Progenitor cell of endocrine pancreas (in vitro differentiated cells): ENCODE results near the gene PSMB11. TPM values are rescaled to one million over a fixed set of nuclear protein-coding genes. Genes with fewer than 3 reads are reported as not detected.

Experiments
- DNase-seq: peaks from one replicate; pipeline ENCODE4 v3.0.0; 2021; ENCODE audit warnings: low spot score; ENCODE audit not compliant: unreplicated experiment
- H3K27ac Mint-ChIP-seq: 2 replicates; pipeline ENCODE4 v1.8.0; 2021; ENCODE audit warnings: mild to moderate bottlenecking, moderate library complexity, mixed read lengths
- H3K27me3 Mint-ChIP-seq: 2 replicates; pipeline ENCODE4 v1.8.0; 2021; ENCODE audit warnings: mixed read lengths
- H3K36me3 Mint-ChIP-seq: 2 replicates; pipeline ENCODE4 v1.8.0; 2022; ENCODE audit warnings: mixed read lengths; ENCODE audit not compliant: insufficient read depth
- H3K4me1 Mint-ChIP-seq: 2 replicates; pipeline ENCODE4 v1.8.0; 2021; ENCODE audit warnings: low read depth, mixed read lengths
- H3K4me3 Mint-ChIP-seq: 2 replicates; pipeline ENCODE4 v1.8.0; 2021; ENCODE audit warnings: low read depth, mild to moderate bottlenecking, moderate library complexity, mixed read lengths
- H3K9me3 Mint-ChIP-seq: 2 replicates; pipeline ENCODE4 v1.8.0; 2021; ENCODE audit warnings: low read depth, mixed read lengths
- CTCF ChIP-seq: fragments of 200-600 bp; sonication (generic); IDR thresholded peaks from one replicate; pipeline ENCODE4 v1.5.0; 2021; ENCODE audit warnings: antibody characterized with exemption, mild to moderate bottlenecking; ENCODE audit not compliant: unreplicated experiment
- total RNA-seq: library from RNA; stranded (reverse); gene quantifications from 2 replicates; pipeline ENCODE4 v1.2.1, GENCODE V29; 2021

PSMB11 gene
- total RNA-seq, 1 donor from 2014 or later: not detected

GRCh38 chr14:23005451-23006187, 36.4 kb upstream of the PSMB11 start:
- Mint-ChIP-seq H3K27me3 (no peaks in the 10 kb centered on the region), H3K4me3 (peak overlapping the region; percentile 87), H3K27ac (peak overlapping the region; percentile 97), H3K4me1 (peaks cover 20% of the 10 kb centered on the region), H3K9me3 (peaks cover 6% of the 10 kb centered on the region), H3K36me3 (peaks cover 4% of the 10 kb centered on the region)
- no peak for DNase-seq
- TF ChIP-seq CTCF: no peak

- H3K36me3 Mint-ChIP-seq: peaks cover 4% of the 10 kb centered on the region
- H3K27ac Mint-ChIP-seq: peak overlapping the region; percentile 97
- no peak for DNase-seq
- H3K4me1 Mint-ChIP-seq: peaks cover 20% of the 10 kb centered on the region
- no peaks in the 10 kb centered on the region for H3K27me3 Mint-ChIP-seq
- peak overlapping the region; percentile 87 for H3K4me3 Mint-ChIP-seq
- peaks cover 6% of the 10 kb centered on the region for H3K9me3 Mint-ChIP-seq
- no peak for TF ChIP-seq CTCF
These were observed 35.9 kb upstream of the PSMB11 start for GRCh38 chr14:23006188-23006534.

DNA sequence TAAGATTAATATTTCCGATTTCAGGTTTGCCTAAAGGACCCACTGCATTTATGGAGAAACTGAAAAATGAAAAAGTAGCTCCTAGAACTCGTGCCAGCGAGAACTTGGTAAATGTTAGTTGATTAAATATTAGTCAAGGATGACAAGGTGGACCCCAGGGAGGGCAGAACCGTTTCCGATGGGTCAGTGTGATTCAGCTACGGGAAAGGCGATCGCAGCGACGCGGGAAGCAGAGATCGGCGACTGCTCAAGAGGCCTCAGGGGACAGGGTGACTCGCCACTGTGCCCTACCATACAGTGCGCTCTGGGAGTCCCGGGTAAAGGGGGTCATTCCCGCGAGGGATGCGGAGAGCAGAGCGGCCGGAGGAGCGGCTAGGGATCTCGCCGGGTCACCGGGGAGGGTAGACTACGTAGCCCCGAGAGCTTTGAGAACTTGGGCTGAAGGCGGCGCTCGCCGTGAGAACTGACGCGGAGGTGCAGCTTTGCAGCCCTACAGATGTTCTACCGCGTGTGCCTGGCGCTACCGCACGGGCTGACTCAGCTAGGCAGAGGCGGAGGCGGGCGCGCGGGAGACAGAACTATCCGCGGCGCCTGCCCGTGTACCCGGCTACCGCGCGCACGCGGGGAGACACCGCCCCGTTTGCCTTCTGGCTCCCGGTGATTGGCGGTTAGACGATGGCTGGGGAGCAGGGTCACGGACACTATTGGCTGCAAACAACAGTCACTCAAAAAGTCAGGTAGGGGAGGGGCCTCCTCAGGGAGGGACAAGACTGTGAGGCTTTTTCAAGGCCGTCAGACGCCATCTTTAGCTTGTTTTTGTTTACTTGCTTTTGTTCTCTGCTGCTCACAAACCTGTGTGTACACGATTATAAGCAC, 35.2 kb upstream of the PSMB11 start:
- H3K4me1 Mint-ChIP-seq: peaks cover 20% of the 10 kb centered on the region
- H3K9me3 Mint-ChIP-seq: peaks cover 6% of the 10 kb centered on the region
- peak overlapping the region; percentile 97 for H3K27ac Mint-ChIP-seq
- TF ChIP-seq CTCF: peak; percentile 33
- H3K36me3 Mint-ChIP-seq: peaks cover 4% of the 10 kb centered on the region
- H3K4me3 Mint-ChIP-seq: peak overlapping the region; percentile 87
- no peaks in the 10 kb centered on the region for H3K27me3 Mint-ChIP-seq
- peak; percentile 95 for DNase-seq

GRCh38 chr14:23008831-23009230, 33.2 kb upstream of the PSMB11 start:
- H3K4me3 Mint-ChIP-seq: peak overlapping the region; percentile 34
- peaks cover 4% of the 10 kb centered on the region for H3K36me3 Mint-ChIP-seq
- H3K27me3 Mint-ChIP-seq: no peaks in the 10 kb centered on the region
- no peak for TF ChIP-seq CTCF
- H3K9me3 Mint-ChIP-seq: peaks cover 6% of the 10 kb centered on the region
- no peak for DNase-seq
- peaks cover 23% of the 10 kb centered on the region for H3K4me1 Mint-ChIP-seq
- peak overlapping the region; percentile 3 for H3K27ac Mint-ChIP-seq

DNA sequence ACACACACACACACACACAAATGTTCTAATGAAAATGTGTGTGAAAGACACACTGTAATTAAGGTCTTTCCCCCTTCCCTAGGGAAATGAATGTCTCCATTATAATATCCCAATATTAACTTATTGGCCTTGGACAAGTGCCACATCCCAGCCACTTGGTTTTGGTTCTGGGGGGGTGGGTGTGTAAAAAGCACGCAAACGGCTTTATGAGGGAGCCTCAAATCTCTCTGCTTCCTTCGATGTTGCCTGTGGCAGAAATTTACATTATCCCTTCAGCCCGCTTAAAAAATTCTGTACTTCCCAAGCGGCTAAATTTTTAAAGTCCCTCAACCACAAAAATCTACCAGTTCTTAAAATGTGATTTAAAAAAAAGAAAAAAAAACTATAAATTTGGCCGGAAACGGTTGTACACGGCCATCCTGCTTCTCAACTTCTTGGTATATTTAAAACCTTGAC, 32.5 kb upstream of the PSMB11 start:
- H3K27me3 Mint-ChIP-seq: no peaks in the 10 kb centered on the region
- peaks cover 4% of the 10 kb centered on the region for H3K36me3 Mint-ChIP-seq
- peak overlapping the region; percentile 82 for H3K4me3 Mint-ChIP-seq

More for the DNA sequence above, 32.5 kb upstream of the PSMB11 start:
- peak overlapping the region; percentile 95 for H3K27ac Mint-ChIP-seq
- peaks cover 6% of the 10 kb centered on the region for H3K9me3 Mint-ChIP-seq
- H3K4me1 Mint-ChIP-seq: peaks cover 23% of the 10 kb centered on the region
- DNase-seq: no peak
- no peak for TF ChIP-seq CTCF
